Fibroblast of lung (primary cell): ENCODE measurements around the gene BIRC5. TPM values are rescaled to one million over a fixed set of nuclear protein-coding genes. Genes with fewer than 3 reads are reported as not detected.

Experiments
- DNase-seq, 2 donors: peaks; one replicate each; pipeline versions ENCODE4 v3.0.0 to v3.0.0-alpha.2; 2010; ENCODE audit warnings: low read depth in 2 of 2
- H2AFZ ChIP-seq: 2 replicates; pipeline ENCODE4 v1.5.1; 2012; ENCODE audit warnings: low read length, control low read depth, inconsistent platforms
- H3K27ac ChIP-seq: 2 replicates; pipeline ENCODE4 v1.5.1; 2011; ENCODE audit warnings: low read length, control low read depth; ENCODE audit not compliant: insufficient read depth
- H3K27me3 ChIP-seq: 2 replicates; pipeline ENCODE4 v1.5.1; 2011; ENCODE audit warnings: mild to moderate bottlenecking, low read length; ENCODE audit not compliant: control insufficient read depth, insufficient read depth
- H3K36me3 ChIP-seq: 2 replicates; pipeline ENCODE4 v1.5.1; 2011; ENCODE audit warnings: low read length; ENCODE audit not compliant: control insufficient read depth, insufficient read depth
- H3K4me1 ChIP-seq: 2 replicates; pipeline ENCODE4 v1.5.1; 2011; ENCODE audit warnings: low read length; ENCODE audit not compliant: control insufficient read depth, insufficient read depth; ENCODE audit errors: extremely low read depth
- H3K4me2 ChIP-seq: 2 replicates; pipeline ENCODE4 v1.5.1; 2011; ENCODE audit warnings: low read length, control low read depth; ENCODE audit not compliant: insufficient read depth; ENCODE audit errors: extremely low read depth
- H3K4me3 ChIP-seq, 4 experiments: fragments of 200-600 bp in 1 of 4; sonication (generic) in 1 of 4; replicated peaks in 1 of 4; 2 replicates each; pipeline ENCODE4 v1.5.1; 2011 to 2016; ENCODE audit warnings: low read length in 4 of 4, low read depth in 3 of 4, mild to moderate bottlenecking in 3 of 4, control low read depth in 2 of 4, inconsistent platforms in 1 of 4, mixed read lengths in 1 of 4; ENCODE audit not compliant: insufficient read depth in 1 of 4; ENCODE audit errors: control extremely low read depth in 1 of 4
- H3K79me2 ChIP-seq: 2 replicates; pipeline ENCODE4 v1.5.1; 2012; ENCODE audit warnings: mild to moderate bottlenecking, low read length, inconsistent platforms; ENCODE audit not compliant: control insufficient read depth, insufficient read depth
- H3K9ac ChIP-seq: 2 replicates; pipeline ENCODE4 v1.5.1; 2011; ENCODE audit warnings: mild to moderate bottlenecking, low read length, control low read depth; ENCODE audit not compliant: insufficient read depth
- H3K9me3 ChIP-seq: 2 replicates; pipeline ENCODE4 v1.5.1; 2012; ENCODE audit warnings: low read depth, low read length; ENCODE audit not compliant: control insufficient read depth, insufficient read depth
- H4K20me1 ChIP-seq: 2 replicates; pipeline ENCODE4 v1.5.1; 2011; ENCODE audit warnings: low read length; ENCODE audit not compliant: control insufficient read depth, insufficient read depth; ENCODE audit errors: extremely low read depth
- EZH2 ChIP-seq: IDR thresholded peaks from 2 replicates; pipeline ENCODE4 v1.5.1; 2012; ENCODE audit warnings: low read length, control low read depth, mild to moderate bottlenecking; ENCODE audit errors: missing control alignments
- polyA plus RNA-seq, 2 donors: library from polyadenylated mRNA; depleted of rRNA in 1 of 2; stranded (reverse) in 1 of 2; unstranded in 1 of 2; fragments of >200 nt; gene quantifications; 2 replicates each; pipeline ENCODE4 v1.2.1, GENCODE V29; 2011 to 2012; ENCODE audit warnings: missing spikeins in 1 of 2
- total RNA-seq: library from RNA; depleted of rRNA; stranded (reverse); fragments of >200 nt; gene quantifications from 2 replicates; pipeline ENCODE4 v1.2.1, GENCODE V29; 2014
- TF ChIP-seq, protein P1 (sequence below), 2 donors: IDR thresholded peaks in 1 of 2; conservative IDR thresholded peaks in 1 of 2; 1 replicate in 1 of 2; 2 replicates in 1 of 2; pipeline ENCODE4 v1.5.1; 2011 to 2012; ENCODE audit warnings: low read length in 2 of 2, control low read depth in 1 of 2, inconsistent platforms in 1 of 2, low read depth in 1 of 2, mild to moderate bottlenecking in 1 of 2

The BIRC5 gene
- total and polyA plus RNA-seq, 2 donors (not counting 1 experiment from before 2014, with no cell fraction given), result 11.1 to 28.6 TPM

DNA sequence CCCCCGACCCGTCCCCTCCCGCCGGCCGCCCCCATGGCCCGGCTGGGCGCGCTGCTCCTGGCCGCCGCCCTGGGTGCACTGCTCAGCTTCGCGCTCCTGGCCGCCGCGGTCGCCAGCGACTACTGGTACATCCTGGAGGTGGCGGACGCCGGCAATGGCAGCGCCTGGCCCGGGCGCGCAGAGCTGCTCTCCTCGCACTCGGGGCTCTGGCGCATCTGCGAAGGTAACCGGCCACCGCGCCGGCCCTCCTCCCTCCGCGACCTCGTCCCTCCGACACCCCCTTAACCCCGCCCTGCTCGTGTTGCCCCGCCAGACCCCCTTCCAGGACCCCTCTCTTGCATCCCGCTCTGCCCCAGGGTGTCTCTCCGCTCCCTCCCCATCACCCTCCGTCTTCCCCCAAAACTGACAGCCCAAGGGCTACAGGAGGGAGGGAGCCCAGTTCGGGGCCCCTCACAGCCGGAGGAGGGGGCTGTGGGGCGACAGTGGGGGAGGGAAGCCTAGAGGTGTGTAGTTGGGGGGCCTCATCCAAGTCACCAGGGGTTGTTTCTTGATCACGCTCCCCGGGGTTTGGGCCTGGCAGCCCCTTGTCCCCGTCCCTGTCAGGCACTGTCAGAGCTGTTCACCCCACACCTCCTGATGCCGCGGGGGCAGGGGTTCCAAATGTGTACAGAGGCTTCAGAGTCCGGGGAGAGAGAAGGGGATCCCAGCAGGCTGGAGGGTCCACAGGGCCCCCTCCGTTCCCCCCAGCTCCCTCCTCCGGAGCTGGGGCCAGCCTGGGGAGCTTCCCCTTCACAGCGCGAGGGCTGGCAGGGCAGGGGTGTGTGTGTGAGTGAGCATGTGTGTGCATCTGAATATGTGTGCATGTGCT, 18.2 kb downstream of the BIRC5 start:
- H3K36me3 ChIP-seq, result no peaks in the 10 kb centered on the region
- DNase-seq, result no peak
- peaks cover 28% of the 10 kb centered on the region for H3K27me3 ChIP-seq
- no peaks in the 10 kb centered on the region for H3K79me2 ChIP-seq
- H2AFZ ChIP-seq, result no peak overlapping the region
- H3K4me3 ChIP-seq, result no peak overlapping the region
- no peak overlapping the region for H3K4me2 ChIP-seq
- H3K9ac ChIP-seq, result no peak overlapping the region
- peak; percentile 73 for TF ChIP-seq EZH2
- TF ChIP-seq, protein P1, sequence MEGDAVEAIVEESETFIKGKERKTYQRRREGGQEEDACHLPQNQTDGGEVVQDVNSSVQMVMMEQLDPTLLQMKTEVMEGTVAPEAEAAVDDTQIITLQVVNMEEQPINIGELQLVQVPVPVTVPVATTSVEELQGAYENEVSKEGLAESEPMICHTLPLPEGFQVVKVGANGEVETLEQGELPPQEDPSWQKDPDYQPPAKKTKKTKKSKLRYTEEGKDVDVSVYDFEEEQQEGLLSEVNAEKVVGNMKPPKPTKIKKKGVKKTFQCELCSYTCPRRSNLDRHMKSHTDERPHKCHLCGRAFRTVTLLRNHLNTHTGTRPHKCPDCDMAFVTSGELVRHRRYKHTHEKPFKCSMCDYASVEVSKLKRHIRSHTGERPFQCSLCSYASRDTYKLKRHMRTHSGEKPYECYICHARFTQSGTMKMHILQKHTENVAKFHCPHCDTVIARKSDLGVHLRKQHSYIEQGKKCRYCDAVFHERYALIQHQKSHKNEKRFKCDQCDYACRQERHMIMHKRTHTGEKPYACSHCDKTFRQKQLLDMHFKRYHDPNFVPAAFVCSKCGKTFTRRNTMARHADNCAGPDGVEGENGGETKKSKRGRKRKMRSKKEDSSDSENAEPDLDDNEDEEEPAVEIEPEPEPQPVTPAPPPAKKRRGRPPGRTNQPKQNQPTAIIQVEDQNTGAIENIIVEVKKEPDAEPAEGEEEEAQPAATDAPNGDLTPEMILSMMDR (conservative IDR thresholded peaks at IDR 0.05 in 1 of 2, IDR thresholded peaks at IDR 0.05 in 1 of 2; ENCODE audit: low read depth in 1 of 2, low read length in 2 of 2), result no peak
- H4K20me1 ChIP-seq, result no peaks in the 10 kb centered on the region
- no peaks in the 10 kb centered on the region for H3K4me1 ChIP-seq
- no peak overlapping the region for H3K27ac ChIP-seq
- no peaks in the 10 kb centered on the region for H3K9me3 ChIP-seq

DNA sequence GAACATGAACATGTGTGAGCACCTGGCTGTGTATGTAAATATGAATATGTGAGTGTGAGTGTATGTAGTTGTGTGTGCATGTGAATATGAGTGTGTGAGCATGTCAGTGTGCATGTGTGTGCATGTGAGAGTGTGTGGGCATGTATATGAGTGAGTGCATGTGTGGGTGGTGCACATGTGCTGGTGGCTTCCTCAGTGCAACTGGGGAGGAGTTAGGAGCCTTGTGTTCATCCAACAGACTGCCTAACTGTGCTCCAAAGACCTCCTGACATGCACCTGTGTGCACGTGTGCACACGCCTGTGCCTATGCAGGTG, 18.8 kb downstream of the BIRC5 start:
- no peaks in the 10 kb centered on the region for H3K4me1 ChIP-seq
- TF ChIP-seq, protein P1 (conservative IDR thresholded peaks at IDR 0.05 in 1 of 2, IDR thresholded peaks at IDR 0.05 in 1 of 2; ENCODE audit: low read depth in 1 of 2, low read length in 2 of 2), result no peak
- TF ChIP-seq EZH2, result peak; percentile 82

DNA sequence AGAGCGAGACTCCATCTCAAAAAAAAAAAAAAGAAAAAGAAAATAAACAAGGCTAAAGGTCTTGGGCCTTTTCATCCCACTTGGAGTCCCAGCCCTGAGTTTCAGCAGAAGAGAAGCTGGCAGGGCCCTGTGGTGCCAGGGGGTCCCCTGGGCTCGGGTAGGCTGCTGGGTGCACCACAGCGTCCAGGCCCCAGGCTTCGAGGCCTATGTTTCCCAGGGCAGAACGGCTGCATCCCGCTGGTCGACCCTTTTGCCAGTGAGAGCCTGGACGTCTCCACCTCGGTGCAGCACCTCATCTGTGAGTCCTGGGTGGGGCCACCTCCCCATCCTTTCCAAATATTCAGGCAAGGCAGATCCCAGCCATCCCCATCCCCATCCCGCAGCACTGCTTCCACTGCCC, 19.6 kb downstream of the BIRC5 start:
- Histone ChIP-seq H4K20me1 (no peaks in the 10 kb centered on the region), H3K4me3 (no peak overlapping the region), H3K4me1 (no peaks in the 10 kb centered on the region), H3K27me3 (peaks cover 31% of the 10 kb centered on the region), H3K9me3 (no peaks in the 10 kb centered on the region), H3K36me3 (no peaks in the 10 kb centered on the region), H3K79me2 (no peaks in the 10 kb centered on the region), H3K9ac (no peak overlapping the region), H3K4me2 (no peak overlapping the region), H3K27ac (no peak overlapping the region), H2AFZ (no peak overlapping the region)
- TF ChIP-seq EZH2, result no peak
- TF ChIP-seq, protein P1 (conservative IDR thresholded peaks at IDR 0.05 in 1 of 2, IDR thresholded peaks at IDR 0.05 in 1 of 2; ENCODE audit: low read depth in 1 of 2, low read length in 2 of 2), result no peak
- DNase-seq, result no peak

More for the DNA sequence above, 18.8 kb downstream of the BIRC5 start:
- Histone ChIP-seq H2AFZ (no peak overlapping the region), H3K9ac (no peak overlapping the region), H3K4me2 (no peak overlapping the region), H3K36me3 (no peaks in the 10 kb centered on the region), H3K27ac (no peak overlapping the region), H3K27me3 (peaks cover 28% of the 10 kb centered on the region), H3K79me2 (no peaks in the 10 kb centered on the region), H4K20me1 (no peaks in the 10 kb centered on the region), H3K4me3 (no peak overlapping the region), H3K9me3 (no peaks in the 10 kb centered on the region)
- DNase-seq, result no peak
